GM12878 (cell line): ENCODE measurements around the gene EPS8L1. TPM values are rescaled to one million over a fixed set of nuclear protein-coding genes. Genes with fewer than 3 reads are reported as not detected.

Experiments used
- ATAC-seq: fragments of 200-7000 bp; cut with Tn5 transposase; 3 replicates; pipeline ENCODE4 v1.9.1; 2020; ENCODE audit warnings: mild to moderate bottlenecking, moderate library complexity
- BruUV-seq: library from RNA; stranded (reverse); fragments of 400-500 nt; replicated peaks from 2 replicates; lab custom pipeline; 2021; lab: Mats Ljungman, UMichigan
- CTCF ChIA-PET: fragments of 300-600 bp; sonication (Branson Sonifier 250); formaldehyde crosslinking; extraction: SDS; loops from one replicate; lab custom pipeline; 2021; ENCODE audit warnings: inconsistent platforms; lab: Yijun Ruan, JAX
- POLR2A ChIA-PET: fragments of 350-600 bp; formaldehyde crosslinking; extraction: SDS; loops from one replicate; lab custom pipeline; 2021; ENCODE audit warnings: inconsistent platforms; lab: Charles Lee
- RAD21 ChIA-PET: fragments of 300-600 bp; sonication (Branson Sonifier 250); formaldehyde crosslinking; loops from one replicate; lab custom pipeline; 2023; ENCODE audit warnings: antibody characterized with exemption; ENCODE audit not compliant: unreplicated experiment; lab: Charles Lee
- SMC1A ChIA-PET: fragments of 300-600 bp; sonication (Branson Sonifier 250); formaldehyde crosslinking; loops from one replicate; lab custom pipeline; 2023; ENCODE audit not compliant: unreplicated experiment, uncharacterized antibody; lab: Charles Lee
- DNase-seq: peaks from one replicate; pipeline ENCODE4 v3.0.0-alpha.2; 2011; ENCODE audit warnings: low read depth, low spot score
- FAIRE-seq: peaks from 3 replicates; lab custom pipeline; 2011; peaks lifted over from hg19 to GRCh38; lab: Jason Lieb, UNC
- H2AFZ ChIP-seq: 2 replicates; pipeline ENCODE4 v1.6.0; 2011; ENCODE audit warnings: low read depth, low read length, control low read depth; ENCODE audit not compliant: control insufficient read depth
- H3K27ac ChIP-seq: 2 replicates; pipeline ENCODE4 v1.5.1; 2011; ENCODE audit warnings: control low read depth; ENCODE audit not compliant: control insufficient read depth, insufficient read depth
- H3K27me3 ChIP-seq, 2 experiments: replicated peaks in 1 of 2; 2 replicates each; pipeline versions ENCODE4 v1.6.0 to v1.6.1; 2011; ENCODE audit warnings: low read length in 1 of 2; ENCODE audit not compliant: control insufficient read depth in 2 of 2, insufficient read depth in 2 of 2
- H3K36me3 ChIP-seq, 2 experiments: 2 replicates each; pipeline ENCODE4 v1.5.1; 2011; ENCODE audit warnings: low read length in 1 of 2; ENCODE audit not compliant: control insufficient read depth in 2 of 2, insufficient read depth in 2 of 2
- H3K4me1 ChIP-seq: 2 replicates; pipeline ENCODE4 v1.6.1; 2011; ENCODE audit warnings: mild to moderate bottlenecking, low read length, moderate library complexity, mixed read lengths; ENCODE audit not compliant: control insufficient read depth, insufficient read depth
- H3K4me2 ChIP-seq: 2 replicates; pipeline ENCODE4 v1.6.0; 2011; ENCODE audit warnings: control low read depth; ENCODE audit not compliant: control insufficient read depth, insufficient read depth
- H3K4me3 ChIP-seq: fragments of 200-600 bp; sonication (generic); 2 replicates; pipeline ENCODE4 v1.5.1; 2016
- H3K79me2 ChIP-seq: 2 replicates; pipeline ENCODE4 v1.6.0; 2011; ENCODE audit warnings: low read length; ENCODE audit not compliant: control insufficient read depth, insufficient read depth
- H3K9ac ChIP-seq: 2 replicates; pipeline ENCODE4 v1.8.0; 2011; ENCODE audit warnings: low read length, control low read depth, mixed read lengths; ENCODE audit not compliant: control insufficient read depth, insufficient read depth
- H3K9me3 ChIP-seq: replicated peaks from 3 replicates; pipeline ENCODE4 v1.5.1; 2011; ENCODE audit warnings: mild to moderate bottlenecking, low read length; ENCODE audit not compliant: control insufficient read depth, insufficient read depth
- H4K20me1 ChIP-seq: 2 replicates; pipeline ENCODE4 v1.6.0; 2011; ENCODE audit not compliant: control insufficient read depth, insufficient read depth
- BHLHE40 ChIP-seq, 2 experiments: fragments of 450-650 bp in 1 of 2; IDR thresholded peaks; 2 replicates each; pipeline ENCODE4 v1.6.1; 2011 to 2017; ENCODE audit warnings: low read depth in 2 of 2, borderline replicate concordance in 1 of 2, improper control_type of control experiment in 1 of 2, low read length in 1 of 2, mild to moderate bottlenecking in 1 of 2
- CBFB ChIP-seq: IDR thresholded peaks from 2 replicates; pipeline ENCODE4 v1.6.1; 2016; ENCODE audit warnings: antibody characterized with exemption, low read depth
- DPF2 ChIP-seq: fragments of 450-650 bp; IDR thresholded peaks from 2 replicates; pipeline ENCODE4 v1.6.1; 2017; ENCODE audit warnings: mild to moderate bottlenecking
- ESRRA ChIP-seq: IDR thresholded peaks from 2 replicates; pipeline ENCODE4 v1.6.1; 2012; ENCODE audit warnings: mild to moderate bottlenecking, low read length, improper control_type of control experiment
- EZH2 ChIP-seq: IDR thresholded peaks from 2 replicates; pipeline ENCODE4 v1.6.1; 2012; ENCODE audit warnings: low read depth, mild to moderate bottlenecking, control low read depth, inconsistent platforms, low read length, borderline replicate concordance; ENCODE audit not compliant: control insufficient read depth
- FOXK2 ChIP-seq: fragments of 450-650 bp; IDR thresholded peaks from 2 replicates; pipeline ENCODE4 v1.6.1; 2017; ENCODE audit warnings: mild to moderate bottlenecking, moderate library complexity
- GATAD2B ChIP-seq: fragments of 450-650 bp; conservative IDR thresholded peaks from 2 replicates; pipeline ENCODE4 v1.6.1; 2017; ENCODE audit warnings: low read depth, mild to moderate bottlenecking, moderate library complexity
- JUNB ChIP-seq: IDR thresholded peaks from 2 replicates; pipeline ENCODE4 v1.6.1; 2016; ENCODE audit warnings: antibody characterized with exemption, mild to moderate bottlenecking
- KAT2A ChIP-seq: conservative IDR thresholded peaks from 2 replicates; pipeline ENCODE4 v1.6.1; 2011; ENCODE audit warnings: low read depth, low read length; ENCODE audit not compliant: control insufficient read depth
- NFYA ChIP-seq: IDR thresholded peaks from 2 replicates; pipeline ENCODE4 v1.6.1; 2011; ENCODE audit warnings: low read depth, mild to moderate bottlenecking, low read length, improper control_type of control experiment, borderline replicate concordance
- PAX8 ChIP-seq: fragments of 450-650 bp; IDR thresholded peaks from 2 replicates; pipeline ENCODE4 v1.6.1; 2017; ENCODE audit warnings: mild to moderate bottlenecking, moderate library complexity
- POLR2A ChIP-seq: IDR thresholded peaks from 2 replicates; pipeline ENCODE4 v1.6.1; 2011; ENCODE audit warnings: low read depth, mild to moderate bottlenecking, low read length
- STAT1 ChIP-seq: fragments of 450-650 bp; conservative IDR thresholded peaks from 2 replicates; pipeline ENCODE4 v1.6.1; 2014; ENCODE audit warnings: antibody characterized with exemption, mild to moderate bottlenecking
- WGBS: methylation state at CpG from one replicate; pipeline ENCODE4 v1.1.6; 2016; ENCODE audit warnings: low lambda C conversion rate; ENCODE audit not compliant: insufficient replicate concordance, insufficient coverage; ENCODE audit errors: missing lambda C conversion rate; 5-methylcytosine and 5-hydroxymethylcytosine counted together
- in situ Hi-C: fragments of 300-500 bp; cut with MboI; formaldehyde crosslinking; loops from 9 replicates; pipeline ENCODE4 v1.14.3; 2018; ENCODE audit warnings: mixed read lengths
- intact Hi-C: fragments of 100-400 bp; cut with micrococcal nuclease; formaldehyde crosslinking; loops from one replicate; pipeline ENCODE4 v1.14.2; 2022; ENCODE audit not compliant: unreplicated experiment
- polyA plus RNA-seq, 11 experiments: library from polyadenylated mRNA; depleted of rRNA in 4 of 11; unstranded in 6 of 11; stranded (reverse) in 5 of 11; fragments of >200 nt; fragmentation: Nextera tagmentation in 4 of 11; fragmentation: Illumina TruSeq in 1 of 11; extraction: Ambion mirVana in 4 of 11; extraction: Trizol in 1 of 11; gene quantifications; 1 replicate in 1 of 11; 2 replicates in 10 of 11; pipeline versions ENCODE4 v1.2.1 to v1.2.3, GENCODE V29; 2011 to 2016; ENCODE audit warnings: inconsistent platforms in 2 of 11, missing spikeins in 2 of 11, low read depth in 1 of 11
- total RNA-seq, 4 experiments: library from RNA; depleted of rRNA in 3 of 4; stranded (reverse); fragments of >200 nt in 3 of 4; fragmentation: Illumina TruSeq in 1 of 4; extraction: Trizol in 1 of 4; gene quantifications; 2 replicates each; pipeline versions ENCODE4 v1.2.1 to v1.2.3, GENCODE V29; 2013 to 2021
- TF ChIP-seq, protein P1 (sequence below): fragments of 450-650 bp; IDR thresholded peaks from 2 replicates; pipeline ENCODE4 v1.6.1; 2018; ENCODE audit warnings: borderline replicate concordance, mild to moderate bottlenecking; ENCODE audit not compliant: partially characterized antibody
- TF ChIP-seq, protein P2 (sequence below): IDR thresholded peaks from 2 replicates; pipeline ENCODE4 v1.6.1; 2012; ENCODE audit warnings: low read length, inconsistent platforms
- TF ChIP-seq, protein P3 (sequence below): fragments of 450-650 bp; IDR thresholded peaks from 2 replicates; pipeline ENCODE4 v1.6.1; 2017; ENCODE audit warnings: low read depth, mild to moderate bottlenecking, moderate library complexity
- TF ChIP-seq, protein P4 (sequence below): fragments of 450-650 bp; IDR thresholded peaks from 2 replicates; pipeline ENCODE4 v1.6.1; 2016; ENCODE audit warnings: mild to moderate bottlenecking

Gene EPS8L1
- total and polyA plus RNA-seq, 10 of the 15 experiments (the other 5 are each of a cell fraction or from before 2014, with no cell fraction given) = 0.68 to 2.2 (median 0.96) TPM; not detected in 2

DNA sequence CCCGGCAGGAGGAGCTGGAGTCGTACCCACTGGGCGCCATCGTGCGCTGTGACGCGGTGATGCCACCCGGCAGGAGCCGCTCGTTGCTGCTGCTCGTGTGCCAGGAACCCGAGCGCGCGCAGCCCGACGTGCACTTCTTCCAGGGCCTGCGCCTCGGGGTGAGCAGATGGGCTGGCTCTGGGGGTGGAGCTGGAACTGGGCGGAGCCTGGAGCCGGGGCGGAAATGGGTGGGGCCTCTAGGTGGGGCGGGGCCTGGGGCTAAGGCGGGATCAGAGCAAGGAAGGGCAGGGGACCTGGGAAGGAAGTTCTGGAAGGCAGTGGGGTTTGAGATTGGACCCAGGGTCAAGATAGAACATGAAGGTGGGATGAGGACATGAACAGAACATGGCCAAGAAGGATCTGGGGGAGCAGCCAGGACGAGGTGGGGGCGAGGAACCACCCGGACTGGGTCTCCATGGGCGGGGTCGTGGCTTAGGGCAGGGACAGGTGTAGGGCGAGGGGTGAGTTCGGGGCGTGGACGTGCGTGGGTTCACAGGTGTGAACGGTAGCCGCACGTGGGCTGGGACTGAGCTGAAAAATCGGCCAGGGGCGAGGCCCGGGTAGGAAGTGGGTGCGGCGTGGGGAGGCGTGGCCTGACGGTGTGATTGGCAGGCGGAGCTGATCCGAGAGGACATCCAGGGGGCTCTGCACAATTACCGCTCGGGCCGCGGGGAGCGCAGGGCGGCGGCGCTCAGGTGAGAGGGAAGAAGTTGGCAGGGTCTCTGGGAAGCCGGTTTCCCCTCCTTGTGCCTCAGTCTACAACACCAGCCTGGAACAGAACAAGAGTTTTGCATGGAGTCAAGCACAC is 4.7 kb downstream of the EPS8L1 start:
- peaks cover 7% of the 10 kb centered on the region; the same call in 1 of the 2 replicates for H3K4me1 ChIP-seq
- no peaks in the 10 kb centered on the region; a peak in 1 of 4 replicates for H3K27me3 ChIP-seq
- H3K36me3 ChIP-seq = no peaks in the 10 kb centered on the region
- DNase-seq (no peak), ATAC-seq (peak; percentile 88), FAIRE-seq (no peak)
- peak overlapping the region; percentile 13; the same call in 1 of the 2 replicates for H3K9ac ChIP-seq
- H4K20me1 ChIP-seq = no peaks in the 10 kb centered on the region
- peak overlapping the region; percentile 80 for H2AFZ ChIP-seq
- H3K9me3 ChIP-seq = no peaks in the 10 kb centered on the region; the same call in 2 of the 3 replicates
- SMC1A ChIA-PET = no interaction called here
- no peaks in the 10 kb centered on the region for H3K79me2 ChIP-seq
- POLR2A ChIA-PET = interaction anchor here (0.9 kb wide), 1 partner anchor 70 kb away, joined by 3 read pairs; no protein-coding TSS in a partner anchor
- no TSS peak for BruUV-seq
- 18% methylated on average over 46 of the region's 55 CpGs for WGBS
- intact Hi-C loops = no loop called here
- RAD21 ChIA-PET = interaction anchor here (1.0 to 1.7 kb wide), 2 partner anchors 18 to 406 kb away, joined by 3 to 6 read pairs; partner anchors contain the start of gene RDH13
- peak overlapping the region; percentile 97 for H3K4me2 ChIP-seq
- CTCF ChIA-PET = interaction anchor here (0.8 to 1.0 kb wide), 2 partner anchors 9 to 17 kb away, joined by 3 to 5 read pairs; partner anchors contain the start of gene RDH13
- peak overlapping the region; percentile 60; the same call in 1 of the 2 replicates for H3K4me3 ChIP-seq
- in situ Hi-C loops = no loop called here
- no peak overlapping the region for H3K27ac ChIP-seq
- TF ChIP-seq EZH2 = no peak
- TF ChIP-seq, protein P1, sequence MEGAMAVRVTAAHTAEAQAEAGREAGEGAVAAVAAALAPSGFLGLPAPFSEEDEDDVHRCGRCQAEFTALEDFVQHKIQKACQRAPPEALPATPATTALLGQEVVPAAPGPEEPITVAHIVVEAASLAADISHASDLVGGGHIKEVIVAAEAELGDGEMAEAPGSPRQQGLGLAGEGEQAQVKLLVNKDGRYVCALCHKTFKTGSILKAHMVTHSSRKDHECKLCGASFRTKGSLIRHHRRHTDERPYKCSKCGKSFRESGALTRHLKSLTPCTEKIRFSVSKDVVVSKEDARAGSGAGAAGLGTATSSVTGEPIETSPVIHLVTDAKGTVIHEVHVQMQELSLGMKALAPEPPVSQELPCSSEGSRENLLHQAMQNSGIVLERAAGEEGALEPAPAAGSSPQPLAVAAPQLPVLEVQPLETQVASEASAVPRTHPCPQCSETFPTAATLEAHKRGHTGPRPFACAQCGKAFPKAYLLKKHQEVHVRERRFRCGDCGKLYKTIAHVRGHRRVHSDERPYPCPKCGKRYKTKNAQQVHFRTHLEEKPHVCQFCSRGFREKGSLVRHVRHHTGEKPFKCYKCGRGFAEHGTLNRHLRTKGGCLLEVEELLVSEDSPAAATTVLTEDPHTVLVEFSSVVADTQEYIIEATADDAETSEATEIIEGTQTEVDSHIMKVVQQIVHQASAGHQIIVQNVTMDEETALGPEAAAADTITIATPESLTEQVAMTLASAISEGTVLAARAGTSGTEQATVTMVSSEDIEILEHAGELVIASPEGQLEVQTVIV = peak; percentile 19
- TF ChIP-seq, protein P2, sequence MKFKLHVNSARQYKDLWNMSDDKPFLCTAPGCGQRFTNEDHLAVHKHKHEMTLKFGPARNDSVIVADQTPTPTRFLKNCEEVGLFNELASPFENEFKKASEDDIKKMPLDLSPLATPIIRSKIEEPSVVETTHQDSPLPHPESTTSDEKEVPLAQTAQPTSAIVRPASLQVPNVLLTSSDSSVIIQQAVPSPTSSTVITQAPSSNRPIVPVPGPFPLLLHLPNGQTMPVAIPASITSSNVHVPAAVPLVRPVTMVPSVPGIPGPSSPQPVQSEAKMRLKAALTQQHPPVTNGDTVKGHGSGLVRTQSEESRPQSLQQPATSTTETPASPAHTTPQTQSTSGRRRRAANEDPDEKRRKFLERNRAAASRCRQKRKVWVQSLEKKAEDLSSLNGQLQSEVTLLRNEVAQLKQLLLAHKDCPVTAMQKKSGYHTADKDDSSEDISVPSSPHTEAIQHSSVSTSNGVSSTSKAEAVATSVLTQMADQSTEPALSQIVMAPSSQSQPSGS = no peak
- TF ChIP-seq CBFB = no peak
- TF ChIP-seq, protein P3, sequence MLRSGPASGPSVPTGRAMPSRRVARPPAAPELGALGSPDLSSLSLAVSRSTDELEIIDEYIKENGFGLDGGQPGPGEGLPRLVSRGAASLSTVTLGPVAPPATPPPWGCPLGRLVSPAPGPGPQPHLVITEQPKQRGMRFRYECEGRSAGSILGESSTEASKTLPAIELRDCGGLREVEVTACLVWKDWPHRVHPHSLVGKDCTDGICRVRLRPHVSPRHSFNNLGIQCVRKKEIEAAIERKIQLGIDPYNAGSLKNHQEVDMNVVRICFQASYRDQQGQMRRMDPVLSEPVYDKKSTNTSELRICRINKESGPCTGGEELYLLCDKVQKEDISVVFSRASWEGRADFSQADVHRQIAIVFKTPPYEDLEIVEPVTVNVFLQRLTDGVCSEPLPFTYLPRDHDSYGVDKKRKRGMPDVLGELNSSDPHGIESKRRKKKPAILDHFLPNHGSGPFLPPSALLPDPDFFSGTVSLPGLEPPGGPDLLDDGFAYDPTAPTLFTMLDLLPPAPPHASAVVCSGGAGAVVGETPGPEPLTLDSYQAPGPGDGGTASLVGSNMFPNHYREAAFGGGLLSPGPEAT = no peak
- TF ChIP-seq BHLHE40 (IDR thresholded peaks at IDR 0.05; ENCODE audit: borderline replicate concordance in 1 of 2, low read depth in 2 of 2, low read length in 1 of 2) = peak; percentile 24 to 44; a peak in 1 of 4 replicates
- TF ChIP-seq ESRRA = no peak
- TF ChIP-seq POLR2A = peak; percentile 42; the same call in 1 of the 2 replicates
- TF ChIP-seq STAT1 = no peak
- no peak for TF ChIP-seq GATAD2B
- no peak for TF ChIP-seq JUNB
- TF ChIP-seq FOXK2 = no peak
- TF ChIP-seq DPF2 = peak; percentile 46
- no peak for TF ChIP-seq NFYA
- TF ChIP-seq, protein P4, sequence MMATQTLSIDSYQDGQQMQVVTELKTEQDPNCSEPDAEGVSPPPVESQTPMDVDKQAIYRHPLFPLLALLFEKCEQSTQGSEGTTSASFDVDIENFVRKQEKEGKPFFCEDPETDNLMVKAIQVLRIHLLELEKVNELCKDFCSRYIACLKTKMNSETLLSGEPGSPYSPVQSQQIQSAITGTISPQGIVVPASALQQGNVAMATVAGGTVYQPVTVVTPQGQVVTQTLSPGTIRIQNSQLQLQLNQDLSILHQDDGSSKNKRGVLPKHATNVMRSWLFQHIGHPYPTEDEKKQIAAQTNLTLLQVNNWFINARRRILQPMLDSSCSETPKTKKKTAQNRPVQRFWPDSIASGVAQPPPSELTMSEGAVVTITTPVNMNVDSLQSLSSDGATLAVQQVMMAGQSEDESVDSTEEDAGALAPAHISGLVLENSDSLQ = peak; percentile 97
- no peak for TF ChIP-seq PAX8
- TF ChIP-seq KAT2A = no peak
